GM19455 (cell line): Measurements from ENCODE around the gene MID1.

Experiments
- ATAC-seq: cut with Tn5 transposase; IDR thresholded peaks from one replicate; pipeline ENCODE4 v1.9.1; 2021; ENCODE audit not compliant: unreplicated experiment

MID1 gene

GRCh38 chrX:10450959-10451355, 169.4 kb downstream of the MID1 start:
- ATAC-seq = no peak

- ATAC-seq = no peak
These were observed 170.0 kb downstream of the MID1 start for GRCh38 chrX:10450229-10450958.

- ATAC-seq = no peak
These were observed 172.7 kb downstream of the MID1 start for GRCh38 chrX:10447564-10448214.

GRCh38 chrX:10444204-10444603, 176.2 kb downstream of the MID1 start:
- no peak for ATAC-seq

GRCh38 chrX:10441464-10441863, 178.9 kb downstream of the MID1 start:
- no peak for ATAC-seq

- ATAC-seq = no peak
These were observed 187.0 kb downstream of the MID1 start for GRCh38 chrX:10433296-10433965.

GRCh38 chrX:10429908-10430307, 190.5 kb downstream of the MID1 start:
- ATAC-seq = no peak

- ATAC-seq = no peak
These were observed 193.1 kb downstream of the MID1 start for GRCh38 chrX:10427249-10427648.

- no peak for ATAC-seq
These were observed 196.7 kb downstream of the MID1 start for GRCh38 chrX:10423716-10424115.

GRCh38 chrX:10420134-10420533, 200.3 kb downstream of the MID1 start:
- no peak for ATAC-seq

GRCh38 chrX:10416424-10416823, 204.0 kb downstream of the MID1 start:
- no peak for ATAC-seq

- no peak for ATAC-seq
These were observed 204.9 kb downstream of the MID1 start for GRCh38 chrX:10415306-10416001.

GRCh38 chrX:10414862-10415261, 205.5 kb downstream of the MID1 start:
- no peak for ATAC-seq

- ATAC-seq = no peak
These were observed 206.1 kb downstream of the MID1 start for GRCh38 chrX:10414156-10414824.

GRCh38 chrX:10404436-10404835, 215.9 kb downstream of the MID1 start:
- no peak for ATAC-seq

GRCh38 chrX:10401239-10401638, 219.1 kb downstream of the MID1 start:
- no peak for ATAC-seq

- ATAC-seq = no peak
These were observed 221.2 kb downstream of the MID1 start for GRCh38 chrX:10399043-10399741.

- ATAC-seq = no peak
These were observed 222.2 kb downstream of the MID1 start for GRCh38 chrX:10398215-10398614.

GRCh38 chrX:10397349-10397748, 223.0 kb downstream of the MID1 start:
- no peak for ATAC-seq

GRCh38 chrX:10395643-10396042, 224.7 kb downstream of the MID1 start:
- no peak for ATAC-seq
